TTC549 (cell line): ENCODE results near the gene SPATS2.
"Not testable (repeated sequence)": the region's sequence is repeated elsewhere in the genome, so short reads cannot be mapped to it uniquely, and the experiment has no call there.

ENCODE experiments used
- FAIRE-seq: peaks from 2 replicates; lab custom pipeline; 2012; peaks lifted over from hg19 to GRCh38; lab: Jason Lieb, UNC

SPATS2 gene

DNA sequence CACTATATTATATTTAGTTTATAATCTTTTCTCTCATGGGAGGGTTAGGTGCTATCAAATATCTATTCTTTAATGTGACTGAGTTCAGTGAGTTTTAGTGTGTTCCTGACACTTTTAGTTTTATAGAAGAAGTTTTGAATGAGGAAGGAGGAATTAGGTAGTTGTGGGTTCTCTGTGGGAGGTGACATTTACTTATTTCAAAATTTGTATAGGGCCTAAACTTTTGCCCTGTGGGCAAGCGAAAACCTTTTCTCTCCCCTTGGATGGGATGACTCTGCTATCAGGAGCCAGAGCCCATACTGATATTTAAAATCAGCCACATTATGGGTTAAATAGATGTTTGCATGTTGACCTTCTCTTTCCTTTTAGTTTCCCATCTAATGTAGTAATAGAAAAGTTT lies 43.6 kb downstream of the SPATS2 start:
- no peak for FAIRE-seq

DNA sequence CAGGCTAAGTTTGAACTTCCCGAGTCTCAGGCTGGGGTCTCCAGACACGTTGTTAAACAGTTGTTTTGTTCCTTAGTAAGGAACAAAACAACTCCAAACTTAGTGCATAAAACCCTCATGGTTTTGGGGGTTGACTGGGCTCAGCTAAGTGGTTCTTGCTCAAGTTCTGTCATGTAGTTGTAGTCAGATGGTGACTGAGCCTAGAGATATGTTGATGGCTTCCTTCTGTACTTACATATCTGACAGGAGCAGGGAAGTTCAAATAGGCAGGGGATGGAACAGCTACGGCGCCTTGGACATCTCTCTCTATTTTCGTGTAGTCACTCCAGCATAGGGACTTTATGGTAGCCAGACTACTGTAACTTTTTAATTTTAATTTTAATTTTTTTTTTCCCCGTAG lies 45.7 kb downstream of the SPATS2 start:
- FAIRE-seq = no peak

DNA sequence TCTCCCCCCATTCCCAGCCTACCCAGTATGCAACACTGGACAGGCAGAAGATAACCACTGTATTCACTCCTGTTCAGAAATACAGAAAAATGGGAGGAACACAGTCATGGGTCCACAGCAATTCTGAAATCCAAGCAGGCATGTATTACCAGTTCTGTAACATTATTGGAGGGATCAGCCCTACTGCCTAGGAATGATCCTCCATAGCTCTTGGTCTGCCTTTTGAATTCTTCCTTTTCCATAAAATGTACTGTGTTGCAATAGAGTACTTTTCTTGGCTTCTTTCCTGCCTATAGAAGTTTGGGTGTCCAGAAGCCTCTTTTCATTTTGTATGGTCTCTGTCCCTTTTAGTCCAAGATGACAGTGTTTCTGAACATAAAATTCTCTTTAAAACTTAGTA lies 46.5 kb downstream of the SPATS2 start:
- FAIRE-seq = no peak

DNA sequence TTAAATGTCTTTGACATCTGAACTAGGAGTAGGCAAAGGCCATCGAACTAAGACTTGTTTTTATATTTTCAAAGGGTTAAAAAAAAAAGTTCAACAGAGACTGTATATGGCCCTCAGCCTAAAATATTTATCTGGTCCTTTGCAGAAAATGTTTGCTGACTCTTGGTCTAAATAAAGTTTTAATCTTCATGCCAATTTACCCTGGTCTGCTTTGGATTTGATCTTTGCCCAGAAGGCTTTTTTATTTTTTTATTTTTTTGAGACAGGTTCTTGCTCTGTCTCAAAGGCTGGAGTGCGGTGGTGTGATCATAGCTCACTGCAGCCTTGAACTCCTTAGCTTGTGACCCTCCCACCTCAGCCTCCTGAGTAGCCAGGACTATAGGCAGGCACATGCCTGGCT lies 47.1 kb downstream of the SPATS2 start:
- FAIRE-seq = no peak

DNA sequence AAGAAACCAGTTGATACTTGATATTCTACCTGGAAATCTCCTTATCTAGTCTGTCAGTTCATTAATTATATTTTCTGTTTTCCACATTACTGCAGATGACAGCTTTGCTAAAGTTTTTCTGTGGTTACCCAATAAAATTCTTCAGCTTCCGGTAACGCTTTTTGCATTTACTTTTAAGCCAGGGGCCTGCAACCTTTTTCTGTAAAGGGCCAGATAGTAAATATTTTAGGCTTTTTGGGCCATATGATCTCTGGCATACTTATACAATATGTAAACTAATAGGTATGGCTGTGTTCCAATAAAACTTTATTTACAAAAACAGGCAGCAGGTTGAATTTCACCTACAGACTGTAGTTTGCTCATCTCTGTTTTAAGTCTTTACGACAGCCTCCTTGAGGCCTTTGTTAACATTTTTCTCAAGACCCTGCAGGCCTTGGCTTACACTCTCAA lies 48.3 kb downstream of the SPATS2 start:
- no peak for FAIRE-seq

DNA sequence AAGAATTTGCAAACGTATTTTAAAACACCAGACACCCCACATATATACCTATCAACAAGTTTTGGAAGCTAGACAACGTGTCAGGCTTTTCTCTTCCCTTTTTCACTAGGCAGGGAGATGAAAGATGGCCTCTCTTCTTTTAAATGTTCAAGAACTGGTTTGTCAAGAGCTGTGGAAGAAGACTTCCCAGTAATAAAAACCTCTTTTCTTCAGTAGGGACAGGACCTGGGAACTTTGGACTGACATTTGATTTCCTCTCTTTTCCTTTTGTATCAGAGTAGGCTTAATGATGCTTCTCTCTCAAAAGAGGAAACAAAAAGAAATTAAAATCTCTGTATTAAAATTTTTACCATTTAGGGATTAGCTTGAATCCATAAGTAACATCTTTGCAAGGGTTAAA lies 49.6 kb downstream of the SPATS2 start:
- no peak for FAIRE-seq

DNA sequence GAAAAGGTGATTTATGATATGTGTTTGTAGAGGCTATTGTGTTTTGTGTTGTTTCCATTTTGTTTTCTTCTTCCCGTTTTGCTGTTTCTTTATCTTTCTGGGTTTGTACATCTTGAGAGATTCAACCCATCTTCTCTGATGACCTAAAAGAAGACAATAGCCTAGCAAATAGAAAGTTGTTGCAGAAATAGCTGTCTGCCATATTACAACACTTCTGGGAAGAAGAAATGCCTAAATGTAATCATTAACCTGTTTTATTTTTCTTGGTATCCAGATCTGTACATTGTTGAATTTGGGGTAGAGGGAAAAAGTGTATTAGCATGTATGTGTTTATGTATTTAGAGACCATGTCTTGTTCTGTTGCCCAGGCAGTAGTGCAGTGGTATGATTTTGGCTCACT lies 50.3 kb downstream of the SPATS2 start:
- FAIRE-seq = no peak

DNA sequence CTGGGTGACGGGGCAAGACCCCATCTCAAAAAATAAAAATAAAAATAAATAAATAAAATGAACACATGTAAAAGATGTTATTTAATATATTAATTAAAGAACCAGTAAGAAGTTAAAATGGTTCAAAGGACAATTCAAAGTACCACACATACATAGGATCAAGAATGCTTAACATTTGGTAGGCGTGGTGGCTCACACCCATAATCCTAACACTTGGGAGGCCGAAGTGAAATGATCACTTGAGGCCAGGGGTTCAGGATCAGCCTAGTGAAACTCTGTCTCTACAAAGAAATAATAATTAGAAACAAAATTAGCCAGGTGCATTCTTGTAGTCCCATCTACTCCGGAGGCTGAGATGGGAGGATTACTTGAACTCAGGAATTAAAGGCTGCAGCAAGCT lies 53.3 kb downstream of the SPATS2 start:
- FAIRE-seq = no peak

DNA sequence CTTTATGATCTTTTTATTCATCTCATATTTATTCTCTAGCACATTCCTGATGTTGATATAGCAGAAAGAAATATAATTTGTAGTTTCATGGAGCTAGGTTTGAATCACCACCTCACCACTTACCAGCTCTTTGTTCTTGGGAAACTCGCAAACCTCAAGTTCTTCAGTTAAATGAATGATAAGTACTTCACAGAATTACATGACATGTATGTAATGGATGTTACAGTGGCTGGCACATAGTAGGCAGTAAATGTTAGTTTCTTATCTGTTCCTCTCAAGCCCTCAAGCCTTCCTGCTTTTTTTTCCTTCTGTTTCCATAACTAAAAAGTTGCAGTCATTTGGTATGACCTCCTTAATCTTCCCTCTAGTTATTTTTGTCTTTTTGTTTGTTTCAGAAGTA lies 54.9 kb downstream of the SPATS2 start:
- FAIRE-seq = no peak

DNA sequence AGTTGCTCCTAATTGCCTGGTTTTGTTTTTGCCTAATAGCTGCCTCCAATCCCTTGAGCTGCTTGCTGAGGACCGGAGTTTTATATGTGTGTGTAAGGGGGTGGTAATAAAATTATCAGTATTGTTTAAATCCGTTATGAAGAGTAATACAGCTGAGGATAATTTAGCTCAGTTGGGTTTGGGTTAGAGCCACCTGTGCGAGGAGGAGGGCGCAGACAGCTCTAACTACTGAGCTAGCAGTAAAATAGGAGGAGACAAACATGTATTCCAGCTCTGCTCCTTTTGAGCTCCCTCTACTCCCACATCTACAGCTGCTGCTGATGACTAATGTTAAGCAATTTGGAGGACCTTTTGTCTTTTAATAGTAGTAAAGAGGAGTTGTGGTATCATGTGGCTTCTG lies 61.5 kb downstream of the SPATS2 start:
- FAIRE-seq = no peak

DNA sequence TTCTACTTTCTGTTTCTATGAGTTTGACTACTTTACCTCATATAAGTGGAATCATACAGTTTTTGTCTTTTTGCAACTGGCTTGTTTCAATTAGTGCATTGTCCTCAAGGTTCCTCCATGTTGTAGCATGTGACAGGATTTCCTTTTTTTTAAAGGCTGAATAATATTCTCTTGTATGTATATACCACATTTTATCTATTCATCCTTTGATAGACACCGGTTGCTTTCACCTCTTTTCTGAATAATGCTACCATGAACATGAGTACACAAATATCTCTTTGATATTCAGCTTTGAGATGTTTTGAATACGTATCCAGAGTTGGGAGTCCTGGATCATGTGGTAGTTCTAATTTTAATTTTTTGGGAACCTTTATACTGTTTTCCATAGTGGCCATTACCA lies 65.4 kb downstream of the SPATS2 start:
- FAIRE-seq = no peak

DNA sequence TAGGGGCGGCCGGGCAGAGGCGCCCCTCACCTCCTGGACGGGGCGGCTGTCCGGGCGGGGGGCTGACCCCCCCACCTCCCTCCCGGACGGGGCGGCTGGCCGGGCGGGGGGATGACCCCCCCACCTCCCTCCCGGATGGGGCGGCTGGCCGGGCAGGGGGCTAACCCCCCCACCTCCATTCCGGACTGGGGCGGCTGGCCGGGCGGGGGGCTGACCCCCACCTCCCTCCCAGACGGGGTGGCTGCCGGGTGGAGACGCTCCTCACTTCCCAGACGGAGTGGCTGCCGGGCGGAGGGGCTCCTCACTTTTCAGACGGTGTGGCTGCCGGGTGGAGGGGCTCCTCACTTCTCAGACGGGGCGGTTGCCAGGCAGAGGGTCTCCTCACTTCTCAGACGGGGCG lies 69.5 kb downstream of the SPATS2 start:
- FAIRE-seq = not testable (repeated sequence)

DNA sequence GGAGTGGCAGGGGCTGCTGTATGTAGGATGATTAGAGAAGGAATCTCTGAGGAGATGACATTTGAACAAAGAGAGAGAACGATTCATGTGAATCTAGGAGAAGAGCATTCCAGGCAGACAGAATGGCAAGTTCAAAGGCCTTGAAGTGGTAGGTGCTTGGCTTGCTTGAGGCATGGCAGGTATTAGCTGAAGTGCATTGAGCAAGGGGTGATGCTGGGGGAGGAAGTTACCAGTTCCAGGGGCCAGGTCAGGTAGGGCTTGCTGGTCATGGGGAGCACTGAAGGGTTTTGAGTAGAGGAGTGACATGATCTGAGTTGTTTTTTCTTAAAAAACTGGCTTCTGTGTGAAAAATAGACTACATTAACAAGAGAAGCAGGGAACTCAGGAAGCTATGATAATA lies 71.8 kb downstream of the SPATS2 start:
- no peak for FAIRE-seq

DNA sequence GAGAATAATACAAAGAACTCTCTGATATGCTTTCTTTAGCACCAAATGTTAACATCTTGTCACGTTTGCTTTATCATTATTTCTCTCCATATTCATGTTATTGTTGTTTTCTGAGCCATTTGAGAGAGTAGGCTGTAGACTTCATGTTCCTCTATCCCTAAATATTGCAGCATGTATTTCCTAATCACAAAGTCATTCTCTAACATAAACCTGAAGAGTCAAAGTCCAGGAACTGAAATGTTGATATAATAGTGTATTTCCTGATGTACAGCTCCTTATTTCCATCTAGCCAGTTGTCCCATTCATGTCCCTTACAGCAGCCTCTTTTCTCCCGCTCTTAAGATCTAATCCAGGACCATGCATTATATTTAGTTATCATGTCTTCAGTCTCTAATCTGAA lies 72.8 kb downstream of the SPATS2 start:
- no peak for FAIRE-seq

DNA sequence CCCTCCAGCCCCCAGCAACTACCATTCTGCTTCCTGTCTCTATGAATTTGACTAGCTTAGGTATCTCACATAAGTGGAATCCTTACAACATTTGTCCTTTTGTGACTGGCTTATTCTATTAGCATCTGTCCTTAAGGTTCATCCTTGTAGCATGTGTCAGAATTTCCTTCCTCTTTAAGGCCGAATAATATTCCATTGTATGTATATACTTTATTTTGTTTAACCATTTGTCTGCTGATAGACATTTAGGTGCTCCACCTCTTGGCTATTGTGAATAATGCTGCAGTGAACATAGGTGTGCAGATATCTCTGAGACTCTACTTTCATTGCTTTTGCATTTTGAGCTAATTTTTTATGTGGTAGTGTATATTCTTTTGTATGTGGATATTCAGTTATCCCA lies 75.7 kb downstream of the SPATS2 start:
- FAIRE-seq = no peak

DNA sequence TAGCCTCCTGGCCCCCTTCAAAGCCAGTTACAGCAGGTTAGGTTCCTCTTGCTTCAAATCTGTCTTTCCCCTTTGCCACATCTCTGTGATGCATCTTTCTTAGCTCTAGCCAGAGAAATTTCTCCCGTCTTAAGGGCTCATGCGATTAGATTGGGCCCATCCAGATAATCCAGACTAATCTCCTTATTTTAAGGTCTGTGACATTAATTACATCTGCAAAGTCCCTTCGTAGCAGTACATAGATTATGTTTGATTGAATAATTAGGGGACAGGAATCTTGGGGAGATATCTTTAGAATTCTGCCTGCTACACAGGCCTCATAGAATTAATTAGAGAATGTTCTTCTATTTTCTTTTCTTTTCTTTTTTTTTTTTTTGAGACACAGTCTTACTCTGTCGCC lies 79.3 kb downstream of the SPATS2 start:
- no peak for FAIRE-seq

DNA sequence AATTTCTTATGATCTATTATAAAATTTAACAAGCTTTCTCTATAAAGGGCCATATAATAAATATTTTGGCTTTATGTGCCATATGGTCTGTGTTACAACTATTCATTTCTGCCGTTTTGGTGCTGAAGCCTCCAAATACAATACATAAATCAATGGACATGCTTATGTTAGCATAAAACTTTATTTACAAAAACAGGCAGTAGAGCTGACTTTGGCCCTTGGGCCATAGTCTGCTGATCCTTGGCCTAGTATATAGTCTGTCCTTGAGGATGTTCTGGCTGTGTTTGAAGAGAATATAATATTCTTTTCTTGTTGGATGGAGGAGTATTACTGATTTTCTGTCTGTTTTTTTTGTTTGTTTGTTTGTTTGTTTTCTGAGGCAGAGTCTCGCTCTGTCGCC lies 81.6 kb downstream of the SPATS2 start:
- FAIRE-seq = no peak

DNA sequence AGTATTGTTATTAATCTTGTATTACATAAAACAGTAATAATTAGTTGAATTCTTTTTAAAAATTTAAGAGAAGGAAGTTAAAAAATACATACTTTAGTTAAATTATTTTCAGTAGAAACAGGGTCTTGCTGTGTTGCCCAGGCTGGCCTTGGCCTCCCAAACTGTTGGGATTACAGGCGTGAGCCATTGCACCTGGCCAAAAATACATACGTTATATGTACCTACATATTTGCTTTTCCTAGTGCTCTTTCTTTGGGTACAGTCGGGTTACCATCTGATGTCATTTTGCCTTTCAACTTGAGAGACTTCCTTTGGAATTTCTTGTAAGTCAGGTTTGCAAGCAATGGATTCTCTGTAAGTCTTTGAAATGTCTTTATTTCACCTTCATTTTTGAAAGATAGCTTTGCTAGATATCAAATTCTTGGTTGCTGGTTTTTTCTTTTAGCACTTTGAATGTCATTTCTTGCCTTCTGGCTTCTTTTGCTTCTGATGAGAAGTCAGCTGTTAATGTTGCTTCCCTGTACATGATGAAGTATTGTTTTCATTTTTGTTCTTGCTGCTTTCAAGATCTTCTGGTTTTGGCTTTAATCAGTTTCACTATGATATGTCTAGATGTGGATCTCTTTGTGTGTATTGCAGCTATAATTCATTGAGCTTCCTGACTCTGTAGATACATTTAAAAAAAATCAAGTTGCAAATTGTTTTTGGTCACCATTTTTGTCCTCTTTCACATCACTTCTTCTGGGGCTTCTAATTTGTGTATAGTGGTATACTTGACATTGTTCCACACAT lies 84.4 kb downstream of the SPATS2 start:
- no peak for FAIRE-seq

DNA sequence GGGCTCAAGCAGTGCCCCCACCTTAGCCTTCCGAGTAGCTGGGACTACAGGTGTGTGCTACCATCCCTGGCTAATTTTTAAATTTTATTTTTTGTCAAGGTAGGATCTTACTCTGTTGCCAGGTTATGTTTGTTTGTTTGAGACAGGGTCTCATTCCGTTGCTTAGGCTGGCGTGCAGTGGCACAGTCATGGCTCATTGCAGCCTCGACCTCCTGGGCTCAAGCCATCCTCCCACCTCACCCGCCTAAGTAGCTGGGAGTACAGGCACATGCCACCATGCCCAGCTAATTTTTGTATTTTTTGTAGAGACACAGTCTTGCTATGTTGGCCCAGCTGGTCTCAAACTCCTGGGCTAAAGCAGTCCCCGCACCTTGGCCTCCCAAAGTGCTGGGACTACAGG lies 88.2 kb downstream of the SPATS2 start:
- FAIRE-seq = no peak

DNA sequence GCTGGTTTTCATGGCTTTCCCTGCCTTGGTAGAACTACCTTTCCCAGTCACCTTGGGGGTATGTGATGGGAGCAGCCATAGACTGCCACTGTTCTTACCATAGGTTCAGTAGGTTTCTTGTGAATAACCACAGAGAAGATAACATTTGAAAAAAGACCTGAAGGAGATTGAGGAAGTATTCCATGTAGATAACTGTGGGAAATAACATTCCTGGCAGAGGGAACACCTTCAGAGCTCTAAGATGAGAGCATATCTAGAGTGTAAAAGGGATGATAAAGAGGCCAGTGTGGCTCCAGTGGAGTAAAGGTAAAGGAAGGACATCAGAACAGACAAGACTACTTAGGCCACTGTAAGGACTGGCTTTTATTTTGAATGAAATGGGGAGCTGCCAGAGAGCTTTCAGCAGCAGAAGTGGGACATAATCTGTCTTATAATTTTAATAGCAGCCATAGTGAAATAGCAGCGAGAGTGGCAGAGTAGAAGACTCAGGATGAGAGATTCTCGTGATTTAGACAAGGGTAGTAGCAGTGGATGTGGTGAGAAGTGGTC lies 88.9 kb downstream of the SPATS2 start:
- FAIRE-seq = no peak

DNA sequence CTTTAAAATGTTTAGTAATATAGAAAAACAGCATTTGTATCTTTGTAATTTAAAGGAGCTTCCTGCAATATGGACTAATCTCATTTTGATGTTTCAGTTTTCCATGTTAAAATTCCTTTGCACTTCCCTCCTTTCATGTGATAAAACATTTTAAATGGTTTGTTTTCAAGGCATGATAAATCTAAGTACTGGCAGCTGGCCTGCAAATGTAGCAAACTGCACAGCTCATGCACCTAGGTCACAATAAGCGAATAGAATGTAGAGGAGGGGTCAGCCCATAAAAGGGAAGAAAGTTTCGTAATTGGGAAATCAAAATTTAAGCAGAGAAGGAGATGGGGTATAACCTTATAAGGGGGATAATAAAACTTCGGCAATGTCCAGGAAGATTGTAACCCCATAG lies 91.6 kb downstream of the SPATS2 start:
- FAIRE-seq = no peak

DNA sequence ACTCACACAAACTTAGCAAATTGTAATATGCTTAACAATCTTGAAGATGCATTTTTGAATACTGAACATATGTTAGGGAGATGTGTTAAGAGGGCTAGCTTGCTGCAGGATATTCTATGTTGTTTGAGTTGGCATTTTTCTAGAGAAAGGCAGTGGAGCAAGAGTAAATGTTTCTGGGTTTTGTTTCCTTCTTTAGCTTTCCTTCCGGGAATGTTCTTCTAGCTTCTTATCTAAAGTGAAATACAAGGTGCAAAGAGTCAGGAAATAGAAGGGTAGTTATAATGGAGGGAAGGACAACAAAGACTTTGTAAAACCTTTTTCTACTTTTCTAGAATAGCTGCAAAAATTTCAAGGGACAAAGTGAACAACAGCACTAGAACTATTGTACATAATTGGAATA lies 94.0 kb downstream of the SPATS2 start:
- FAIRE-seq = no peak

DNA sequence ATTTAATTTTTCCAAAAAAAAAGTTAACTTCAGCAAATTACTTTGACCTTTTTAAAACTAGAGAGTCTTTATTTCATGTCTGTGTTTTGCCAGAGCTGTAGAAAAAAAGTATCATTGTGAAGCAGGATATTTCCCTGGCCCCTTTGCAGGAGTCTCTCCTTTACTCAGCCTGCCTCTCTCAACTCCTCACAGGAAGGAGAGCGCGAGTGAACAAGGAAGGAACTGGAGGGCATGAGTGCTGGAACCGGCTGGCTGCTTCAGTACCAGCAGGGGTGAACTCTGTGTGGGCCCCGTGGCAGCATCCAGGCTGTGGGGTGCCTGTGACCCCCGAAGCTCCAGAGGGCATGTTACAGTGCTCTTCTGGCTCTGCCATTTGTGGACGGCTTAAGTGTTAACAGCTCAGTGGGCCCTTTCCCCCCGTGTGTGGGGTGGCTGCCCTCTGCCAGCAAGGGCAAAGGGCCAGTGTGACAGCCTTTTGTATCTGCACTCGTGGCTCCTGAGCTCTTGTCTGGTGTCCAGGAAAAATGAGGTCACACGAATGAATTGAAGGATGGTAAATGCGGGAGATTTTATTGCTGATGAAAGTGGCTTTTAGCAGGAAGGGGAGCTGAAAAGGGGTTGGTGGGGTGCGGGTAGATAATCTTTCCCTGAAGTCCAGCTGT lies 95.0 kb downstream of the SPATS2 start:
- FAIRE-seq = no peak

DNA sequence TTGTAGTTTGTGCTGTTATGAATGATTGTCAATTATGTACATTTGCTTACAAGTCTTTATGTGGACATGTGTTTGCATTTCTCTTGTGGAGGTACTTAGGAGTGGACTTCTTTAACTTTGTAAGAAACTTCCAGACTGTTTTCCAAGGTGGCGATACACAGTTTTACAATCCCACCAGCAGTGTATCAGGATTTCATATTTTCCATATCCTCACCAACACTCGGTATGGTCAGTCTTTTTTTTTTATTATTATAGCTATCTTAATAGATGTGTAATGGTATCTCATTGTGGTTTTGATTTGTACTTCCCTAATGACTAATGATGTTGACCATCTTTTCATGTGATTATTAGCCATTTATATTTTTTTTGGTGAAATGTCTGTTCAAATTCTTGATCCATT lies 97.9 kb downstream of the SPATS2 start:
- no peak for FAIRE-seq
